ENCODE results near the gene OBSCN. TPM values are rescaled to one million over a fixed set of nuclear protein-coding genes. Genes with fewer than 3 reads are reported as not detected.

The OBSCN gene
- total RNA-seq, 1 donor from 2014 or later: 15.2 TPM

- Mint-ChIP-seq H3K4me1 (ENCODE audit: unreplicated experiment) (no peaks in the 10 kb centered on the region), H3K27ac (ENCODE audit: unreplicated experiment) (no peak overlapping the region), H3K9me3 (ENCODE audit: unreplicated experiment) (no peaks in the 10 kb centered on the region), H3K36me3 (ENCODE audit: unreplicated experiment) (no peaks in the 10 kb centered on the region), H3K4me3 (ENCODE audit: unreplicated experiment) (no peak overlapping the region), H3K27me3 (ENCODE audit: unreplicated experiment) (no peaks in the 10 kb centered on the region)
- TF ChIP-seq CTCF (IDR thresholded peaks at IDR 0.05): no peak
- no peak for DNase-seq (ENCODE audit: extremely low spot score, unreplicated experiment)
Measured at GRCh38 chr1:228177721-228178710, 29.8 kb upstream of the OBSCN start.

DNA sequence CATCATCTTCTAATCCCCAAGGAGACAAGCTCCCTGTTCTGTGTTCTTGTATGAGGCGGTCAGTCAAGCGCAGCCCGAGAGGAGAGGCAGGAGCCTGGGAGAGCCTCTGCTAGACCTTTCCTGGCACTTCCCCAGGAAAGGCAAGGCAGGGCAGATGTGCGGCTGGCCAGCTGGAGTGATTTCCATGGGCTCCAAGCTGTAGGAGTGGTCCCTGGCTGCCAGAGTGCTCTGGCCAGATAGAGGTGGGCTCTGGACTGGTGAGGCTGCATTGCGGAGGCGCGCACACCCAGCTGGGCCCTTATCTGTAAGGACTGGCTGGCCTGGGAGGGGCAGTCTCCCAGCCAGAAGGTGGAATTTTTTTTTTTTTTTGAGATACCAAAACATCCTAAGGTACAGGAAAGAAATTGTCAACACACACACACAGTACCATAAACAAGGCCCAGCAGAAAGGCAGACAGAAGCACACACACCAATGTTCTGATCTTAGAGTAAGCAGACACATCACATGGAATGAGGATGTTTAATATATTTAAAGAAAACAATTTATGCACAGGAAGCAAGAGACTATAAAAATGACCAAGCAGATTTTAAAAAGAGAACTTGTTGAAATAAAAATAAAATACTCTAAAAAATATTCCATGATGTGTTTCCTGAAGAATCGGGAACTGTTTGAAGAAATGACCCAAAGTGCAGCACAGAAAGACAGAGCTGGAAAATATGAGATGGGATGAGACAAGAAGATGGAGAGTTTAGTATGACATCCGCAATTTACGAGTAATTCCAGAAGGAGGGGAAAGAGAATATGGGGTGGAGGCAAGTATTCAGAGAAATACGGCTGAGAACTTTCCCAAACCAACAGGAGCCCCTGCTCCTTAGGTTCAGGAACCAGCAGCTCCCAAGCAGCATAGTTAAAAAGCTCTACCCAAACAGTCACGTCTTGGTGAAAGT lies 28.8 kb upstream of the OBSCN start:
- TF ChIP-seq CTCF (IDR thresholded peaks at IDR 0.05): no peak
- Mint-ChIP-seq H3K27me3 (ENCODE audit: unreplicated experiment) (no peaks in the 10 kb centered on the region), H3K4me3 (ENCODE audit: unreplicated experiment) (no peak overlapping the region), H3K36me3 (ENCODE audit: unreplicated experiment) (no peaks in the 10 kb centered on the region), H3K9me3 (ENCODE audit: unreplicated experiment) (no peaks in the 10 kb centered on the region), H3K27ac (ENCODE audit: unreplicated experiment) (no peak overlapping the region), H3K4me1 (ENCODE audit: unreplicated experiment) (no peaks in the 10 kb centered on the region)
- no peak for DNase-seq (ENCODE audit: extremely low spot score, unreplicated experiment)

GRCh38 chr1:228180271-228180958 lies 27.4 kb upstream of the OBSCN start:
- DNase-seq (ENCODE audit: extremely low spot score, unreplicated experiment): no peak
- H3K27ac Mint-ChIP-seq (ENCODE audit: unreplicated experiment): no peak overlapping the region
- no peaks in the 10 kb centered on the region for H3K36me3 Mint-ChIP-seq (ENCODE audit: unreplicated experiment)
- TF ChIP-seq CTCF (IDR thresholded peaks at IDR 0.05): peak; percentile 24
- no peaks in the 10 kb centered on the region for H3K4me1 Mint-ChIP-seq (ENCODE audit: unreplicated experiment)
- H3K4me3 Mint-ChIP-seq (ENCODE audit: unreplicated experiment): no peak overlapping the region
- H3K27me3 Mint-ChIP-seq (ENCODE audit: unreplicated experiment): no peaks in the 10 kb centered on the region
- no peaks in the 10 kb centered on the region for H3K9me3 Mint-ChIP-seq (ENCODE audit: unreplicated experiment)

GRCh38 chr1:228180959-228181644 lies 26.7 kb upstream of the OBSCN start:
- Mint-ChIP-seq H3K27ac (ENCODE audit: unreplicated experiment) (no peak overlapping the region), H3K36me3 (ENCODE audit: unreplicated experiment) (no peaks in the 10 kb centered on the region), H3K9me3 (ENCODE audit: unreplicated experiment) (no peaks in the 10 kb centered on the region), H3K27me3 (ENCODE audit: unreplicated experiment) (no peaks in the 10 kb centered on the region), H3K4me3 (ENCODE audit: unreplicated experiment) (no peak overlapping the region), H3K4me1 (ENCODE audit: unreplicated experiment) (no peaks in the 10 kb centered on the region)
- no peak for DNase-seq (ENCODE audit: extremely low spot score, unreplicated experiment)
- TF ChIP-seq CTCF (IDR thresholded peaks at IDR 0.05): no peak
